Frontal cortex (tissue), 4 donors: ENCODE measurements around the gene TP53AIP1. TPM values are rescaled to one million over a fixed set of nuclear protein-coding genes. Genes with fewer than 3 reads are reported as not detected.
"Not testable (repeated sequence)": the region's sequence is repeated elsewhere in the genome, so short reads cannot be mapped to it uniquely, and the experiment has no call there.

Source experiments
- DNase-seq, 2 donors: peaks; one replicate each; pipeline ENCODE4 v3.0.0; 2012; ENCODE audit warnings: low spot score in 2 of 2
- FAIRE-seq: peaks from 2 replicates; lab custom pipeline; 2012; peaks lifted over from hg19 to GRCh38; lab: Jason Lieb, UNC
- total RNA-seq: library from RNA; depleted of rRNA; stranded (reverse); fragments of >200 nt; gene quantifications from one replicate; pipeline ENCODE4 v1.2.3, GENCODE V29; 2014
- donor health status: control.
- donor health status: control.
- donor health status: control.

Gene TP53AIP1
- total RNA-seq, 1 donor from 2014 or later, result 0.41 TPM

- no peak for FAIRE-seq
Observed at GRCh38 chr11:128927108-128927461, 15.6 kb downstream of the TP53AIP1 start.

GRCh38 chr11:128926437-128927107 is 16.1 kb downstream of the TP53AIP1 start:
- no peak for FAIRE-seq
- DNase-seq, result no peak

More at GRCh38 chr11:128927108-128927461, 15.6 kb downstream of the TP53AIP1 start:
- no peak for DNase-seq

GRCh38 chr11:128926000-128926399 is 16.7 kb downstream of the TP53AIP1 start:
- FAIRE-seq (no peak), DNase-seq (no peak)

GRCh38 chr11:128925250-128925600 is 17.4 kb downstream of the TP53AIP1 start:
- no peak for DNase-seq

GRCh38 chr11:128924510-128925249 is 18.0 kb downstream of the TP53AIP1 start:
- FAIRE-seq, result no peak
- DNase-seq, result no peak

More at GRCh38 chr11:128925250-128925600, 17.4 kb downstream of the TP53AIP1 start:
- FAIRE-seq, result no peak

GRCh38 chr11:128924104-128924503 is 18.6 kb downstream of the TP53AIP1 start:
- no peak for DNase-seq
- no peak for FAIRE-seq

- no peak for FAIRE-seq
- DNase-seq, result no peak
Observed at GRCh38 chr11:128921793-128922192, 20.9 kb downstream of the TP53AIP1 start.

GRCh38 chr11:128920666-128921065 is 22.0 kb downstream of the TP53AIP1 start:
- FAIRE-seq, result no peak
- no peak for DNase-seq

GRCh38 chr11:128919635-128920034 is 23.0 kb downstream of the TP53AIP1 start:
- FAIRE-seq, DNase-seq: not testable (repeated sequence)

- FAIRE-seq (no peak), DNase-seq (no peak)
Observed at GRCh38 chr11:128919216-128919615, 23.5 kb downstream of the TP53AIP1 start.

GRCh38 chr11:128917144-128917724 is 25.4 kb downstream of the TP53AIP1 start:
- DNase-seq (no peak), FAIRE-seq (no peak)

- FAIRE-seq, result no peak
- no peak for DNase-seq
Observed at GRCh38 chr11:128916681-128917080, 26.0 kb downstream of the TP53AIP1 start.

- DNase-seq (no peak), FAIRE-seq (no peak)
Observed at GRCh38 chr11:128916037-128916572, 26.6 kb downstream of the TP53AIP1 start.

- DNase-seq (no peak), FAIRE-seq (no peak)
Observed at GRCh38 chr11:128915149-128915521, 27.5 kb downstream of the TP53AIP1 start.

- DNase-seq (no peak), FAIRE-seq (no peak)
Observed at GRCh38 chr11:128914216-128915148, 28.2 kb downstream of the TP53AIP1 start.

GRCh38 chr11:128913806-128914205 is 28.9 kb downstream of the TP53AIP1 start:
- DNase-seq, result no peak
- no peak for FAIRE-seq

- DNase-seq, result no peak
- no peak for FAIRE-seq
Observed at GRCh38 chr11:128911701-128912100, 31.0 kb downstream of the TP53AIP1 start.

- no peak for FAIRE-seq
- no peak for DNase-seq
Observed at GRCh38 chr11:128911239-128911638, 31.4 kb downstream of the TP53AIP1 start.

GRCh38 chr11:128910576-128910975 is 32.1 kb downstream of the TP53AIP1 start:
- no peak for DNase-seq
- no peak for FAIRE-seq
